Activated naive CD8-positive, alpha-beta T cell (primary cell): ENCODE results near the gene BICD2.

Experiments
- H3K27ac Mint-ChIP-seq: one replicate; pipeline ENCODE4 v1.8.0; 2021; ENCODE audit warnings: mixed read lengths
- H3K27me3 Mint-ChIP-seq: one replicate; pipeline ENCODE4 v1.8.0; 2021; ENCODE audit warnings: mixed read lengths
- H3K36me3 Mint-ChIP-seq: one replicate; pipeline ENCODE4 v1.8.0; 2021; ENCODE audit warnings: mixed read lengths
- H3K4me1 Mint-ChIP-seq: one replicate; pipeline ENCODE4 v1.8.0; 2021; ENCODE audit warnings: low read depth, mixed read lengths
- H3K4me3 Mint-ChIP-seq: one replicate; pipeline ENCODE4 v1.8.0; 2021; ENCODE audit warnings: mild to moderate bottlenecking, mixed read lengths
- H3K9me3 Mint-ChIP-seq: one replicate; pipeline ENCODE4 v1.8.0; 2021; ENCODE audit warnings: low read depth, mixed read lengths

BICD2 gene

DNA sequence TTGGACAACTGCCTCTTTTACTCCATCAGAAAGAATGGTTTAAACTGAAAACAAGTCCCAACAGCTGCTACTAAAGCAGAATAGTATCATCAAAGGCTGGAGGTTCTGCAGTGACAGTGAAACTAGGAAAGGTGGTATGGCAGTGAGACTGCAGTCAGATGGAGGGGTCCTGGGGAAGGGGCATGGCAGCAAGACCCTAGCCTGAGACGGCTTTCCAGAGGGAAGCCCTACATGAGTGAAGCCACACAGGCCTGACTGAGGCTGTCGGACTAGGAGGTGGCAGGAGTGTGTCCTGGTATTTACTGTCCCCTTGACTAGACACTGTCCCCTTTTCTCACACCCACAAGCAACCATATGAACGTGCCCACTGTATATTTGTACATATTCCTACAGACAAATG lies 54.3 kb downstream of the BICD2 start:
- no peak overlapping the region for H3K27ac Mint-ChIP-seq
- no peaks in the 10 kb centered on the region for H3K9me3 Mint-ChIP-seq
- H3K27me3 Mint-ChIP-seq: no peaks in the 10 kb centered on the region
- H3K4me1 Mint-ChIP-seq: peaks cover 23% of the 10 kb centered on the region
- H3K4me3 Mint-ChIP-seq: no peak overlapping the region
- peaks cover 6% of the 10 kb centered on the region for H3K36me3 Mint-ChIP-seq

DNA sequence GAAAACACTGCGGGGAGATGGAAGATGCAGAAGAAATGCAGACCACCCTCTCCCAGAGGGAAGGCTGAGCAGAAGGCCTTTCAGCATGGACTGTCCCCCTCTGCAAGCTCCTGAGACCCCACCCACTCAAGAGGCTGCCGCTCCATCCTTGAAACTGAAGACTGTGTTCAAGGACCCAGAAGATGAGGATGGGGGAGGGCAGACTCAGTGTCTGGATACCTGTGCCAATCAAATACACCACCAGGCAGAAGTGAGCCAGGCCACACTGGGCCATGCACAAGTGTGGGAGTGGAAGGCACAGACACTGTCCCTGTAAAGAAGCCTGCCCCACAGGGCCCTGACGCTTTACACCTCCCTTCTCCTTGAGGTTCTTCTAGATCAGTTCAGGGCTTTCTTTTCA lies 54.7 kb downstream of the BICD2 start:
- no peaks in the 10 kb centered on the region for H3K27me3 Mint-ChIP-seq
- no peaks in the 10 kb centered on the region for H3K9me3 Mint-ChIP-seq
- peaks cover 23% of the 10 kb centered on the region for H3K4me1 Mint-ChIP-seq
- no peak overlapping the region for H3K27ac Mint-ChIP-seq
- no peak overlapping the region for H3K4me3 Mint-ChIP-seq
- peaks cover 6% of the 10 kb centered on the region for H3K36me3 Mint-ChIP-seq

DNA sequence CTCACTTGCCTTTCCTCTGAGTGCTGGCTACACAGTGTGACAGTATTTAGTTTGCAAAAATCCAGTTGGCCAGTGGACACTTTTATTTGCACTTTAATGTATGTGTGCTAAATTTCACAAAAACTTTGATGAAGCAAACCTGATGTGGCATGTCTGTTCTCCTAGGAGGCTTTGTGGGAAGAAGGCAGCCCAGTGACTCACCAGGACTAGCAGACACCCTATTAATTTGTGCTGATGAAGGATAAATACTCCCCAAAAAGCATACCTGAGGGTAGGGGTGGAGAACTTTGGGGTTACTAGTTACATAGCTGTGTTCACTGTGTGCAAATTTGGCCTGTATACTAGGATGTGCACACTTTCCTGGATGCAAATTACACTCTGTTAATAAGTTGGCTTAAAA lies 55.4 kb downstream of the BICD2 start:
- Mint-ChIP-seq H3K27me3 (no peaks in the 10 kb centered on the region), H3K36me3 (peaks cover 11% of the 10 kb centered on the region), H3K9me3 (no peaks in the 10 kb centered on the region), H3K27ac (no peak overlapping the region), H3K4me3 (no peak overlapping the region), H3K4me1 (peaks cover 23% of the 10 kb centered on the region)

DNA sequence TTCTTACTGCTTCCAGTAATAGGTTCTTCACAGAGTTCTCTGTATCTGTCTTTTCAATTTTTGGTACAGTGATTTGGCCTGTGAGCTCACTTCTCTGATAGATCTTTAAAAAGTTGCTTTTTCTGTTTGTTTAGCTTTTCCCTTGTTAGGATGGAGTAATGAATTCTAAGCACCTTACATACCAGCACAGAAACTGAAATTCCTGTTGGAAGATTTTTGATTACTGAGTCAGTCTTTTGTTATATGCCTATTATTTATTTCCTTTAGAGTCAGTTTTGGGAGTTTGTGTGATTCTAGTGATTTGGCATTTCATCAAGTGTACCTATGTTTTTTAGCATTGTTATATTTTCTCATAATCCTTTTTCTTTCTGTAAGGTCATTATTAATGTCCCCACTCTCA lies 57.1 kb downstream of the BICD2 start:
- H3K4me1 Mint-ChIP-seq: peaks cover 19% of the 10 kb centered on the region
- no peaks in the 10 kb centered on the region for H3K9me3 Mint-ChIP-seq
- no peak overlapping the region for H3K27ac Mint-ChIP-seq
- no peak overlapping the region for H3K4me3 Mint-ChIP-seq
- no peaks in the 10 kb centered on the region for H3K27me3 Mint-ChIP-seq
- peaks cover 9% of the 10 kb centered on the region for H3K36me3 Mint-ChIP-seq

DNA sequence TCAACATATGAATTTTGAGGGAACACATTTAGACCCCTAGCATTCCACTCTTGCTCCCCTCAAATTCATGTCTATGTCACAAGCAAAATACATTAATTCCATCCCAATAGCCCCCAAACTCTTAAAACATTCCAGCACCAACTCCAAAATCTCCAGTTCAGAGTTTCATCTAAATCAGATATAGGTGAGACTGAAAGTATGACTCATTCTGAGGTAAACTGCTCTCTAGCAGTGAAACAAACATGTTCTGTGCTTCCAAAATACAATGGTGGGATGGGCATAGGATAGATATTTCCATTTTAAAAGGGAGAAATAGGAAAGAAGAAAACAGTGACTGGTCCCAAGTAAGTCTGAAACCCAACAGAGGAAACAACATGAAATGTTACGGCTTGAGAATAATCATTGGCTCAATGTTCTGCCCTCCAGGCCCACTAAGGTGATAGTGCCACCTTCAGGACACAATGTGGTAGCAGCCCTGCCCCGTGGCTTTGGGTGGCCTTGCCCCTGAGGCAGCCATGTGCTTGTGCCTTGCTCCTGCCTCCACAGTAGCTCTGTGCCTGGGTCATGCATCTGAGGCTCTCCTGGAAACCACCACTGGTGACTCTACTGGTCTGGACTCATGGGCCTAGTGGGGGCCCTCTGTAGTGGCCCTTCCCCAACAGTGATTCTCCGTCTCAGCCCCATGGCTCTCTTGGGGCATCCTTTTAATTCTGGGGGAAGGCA lies 58.3 kb downstream of the BICD2 start:
- peaks cover 8% of the 10 kb centered on the region for H3K36me3 Mint-ChIP-seq
- H3K27ac Mint-ChIP-seq: peak overlapping the region; percentile 12
- H3K27me3 Mint-ChIP-seq: no peaks in the 10 kb centered on the region
- peaks cover 8% of the 10 kb centered on the region for H3K4me1 Mint-ChIP-seq
- H3K9me3 Mint-ChIP-seq: no peaks in the 10 kb centered on the region
- H3K4me3 Mint-ChIP-seq: no peak overlapping the region

DNA sequence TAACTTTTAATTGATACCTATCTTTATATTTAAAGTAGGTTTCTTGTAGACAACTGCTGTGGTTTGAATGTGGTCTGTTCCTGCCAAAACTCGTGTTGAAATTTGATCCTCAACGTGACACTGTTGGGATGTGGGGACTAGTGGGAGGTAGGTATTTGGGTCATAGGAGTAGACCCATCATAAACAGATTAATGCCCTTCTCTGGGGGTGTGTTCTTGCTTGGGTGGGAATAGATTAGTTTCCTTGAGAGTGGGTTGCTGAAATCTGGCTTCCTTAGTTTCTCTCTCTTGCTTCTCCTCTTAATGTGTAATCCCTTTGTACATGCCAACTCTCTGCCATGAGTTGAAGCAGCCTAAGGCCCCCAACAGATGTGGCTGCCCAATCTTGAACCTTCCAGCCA lies 60.1 kb downstream of the BICD2 start:
- Mint-ChIP-seq H3K4me3 (no peak overlapping the region), H3K36me3 (peaks cover 11% of the 10 kb centered on the region), H3K4me1 (peaks cover 4% of the 10 kb centered on the region), H3K9me3 (no peaks in the 10 kb centered on the region), H3K27ac (no peak overlapping the region), H3K27me3 (no peaks in the 10 kb centered on the region)

DNA sequence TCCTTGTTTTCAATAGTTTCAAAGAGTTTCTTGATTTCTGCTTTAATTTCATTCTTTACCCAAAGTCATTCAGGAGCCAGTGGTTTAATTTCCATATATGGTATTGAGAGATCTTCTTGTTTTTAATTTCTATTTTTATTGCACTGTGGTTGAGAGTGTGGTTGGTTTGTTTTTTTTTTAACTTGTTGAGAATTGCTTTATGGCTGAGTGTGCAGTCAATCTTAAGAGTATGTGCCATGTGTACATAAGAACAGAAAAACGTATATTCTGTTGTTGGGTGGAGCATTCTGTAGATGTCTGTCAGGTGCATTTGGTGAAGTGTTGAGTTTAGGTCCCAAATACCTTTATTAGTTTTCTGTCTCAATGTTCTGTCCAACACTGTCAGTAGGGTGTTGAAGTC lies 68.0 kb downstream of the BICD2 start:
- H3K4me1 Mint-ChIP-seq: peaks cover 1% of the 10 kb centered on the region
- no peak overlapping the region for H3K4me3 Mint-ChIP-seq
- no peak overlapping the region for H3K27ac Mint-ChIP-seq
- peaks cover 21% of the 10 kb centered on the region for H3K36me3 Mint-ChIP-seq
- peaks cover 1% of the 10 kb centered on the region for H3K27me3 Mint-ChIP-seq
- peaks cover 41% of the 10 kb centered on the region for H3K9me3 Mint-ChIP-seq

DNA sequence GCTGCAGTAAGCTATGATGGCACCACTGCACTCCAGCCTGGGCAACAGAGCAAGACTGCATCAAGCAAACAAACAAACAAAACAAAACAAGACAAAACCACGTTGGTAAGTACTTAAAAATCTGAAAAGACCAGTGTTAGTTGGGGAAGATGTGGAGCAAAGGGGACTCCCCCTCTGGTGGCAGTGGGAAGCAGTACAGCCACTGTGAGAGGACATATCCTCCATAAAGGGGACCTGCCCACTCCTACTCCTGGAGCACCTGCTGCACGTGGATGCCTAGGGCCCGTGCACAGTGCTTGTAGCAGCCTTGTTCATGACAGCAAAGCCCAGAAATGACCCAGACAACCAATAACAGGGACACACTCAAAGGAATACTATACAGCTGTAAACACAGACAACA lies 77.7 kb downstream of the BICD2 start:
- no peaks in the 10 kb centered on the region for H3K27me3 Mint-ChIP-seq
- H3K36me3 Mint-ChIP-seq: no peaks in the 10 kb centered on the region
- H3K4me3 Mint-ChIP-seq: no peak overlapping the region
- H3K9me3 Mint-ChIP-seq: peaks cover 13% of the 10 kb centered on the region
- H3K27ac Mint-ChIP-seq: no peak overlapping the region
- no peaks in the 10 kb centered on the region for H3K4me1 Mint-ChIP-seq

DNA sequence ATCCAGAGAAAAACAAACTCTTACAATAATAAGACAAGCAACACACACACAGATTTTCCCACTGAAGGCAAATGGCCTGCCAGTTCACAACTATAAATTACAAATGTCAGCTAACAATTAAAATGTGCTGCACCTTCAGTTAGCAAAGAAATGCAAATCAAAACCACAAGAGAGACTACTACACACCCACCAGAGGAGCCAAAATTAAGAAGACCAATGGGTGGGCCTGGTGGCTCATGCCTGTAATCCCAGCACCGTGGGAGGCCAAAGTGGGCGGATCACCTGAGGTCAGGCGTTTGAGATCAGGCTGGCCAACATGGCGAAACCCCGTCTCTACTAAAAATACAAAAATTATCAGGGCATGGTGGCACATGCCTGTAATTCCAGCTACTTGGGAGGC lies 79.6 kb downstream of the BICD2 start:
- H3K9me3 Mint-ChIP-seq: peaks cover 2% of the 10 kb centered on the region
- H3K27me3 Mint-ChIP-seq: no peaks in the 10 kb centered on the region
- no peaks in the 10 kb centered on the region for H3K36me3 Mint-ChIP-seq
- H3K4me1 Mint-ChIP-seq: no peaks in the 10 kb centered on the region
- no peak overlapping the region for H3K4me3 Mint-ChIP-seq
- no peak overlapping the region for H3K27ac Mint-ChIP-seq

DNA sequence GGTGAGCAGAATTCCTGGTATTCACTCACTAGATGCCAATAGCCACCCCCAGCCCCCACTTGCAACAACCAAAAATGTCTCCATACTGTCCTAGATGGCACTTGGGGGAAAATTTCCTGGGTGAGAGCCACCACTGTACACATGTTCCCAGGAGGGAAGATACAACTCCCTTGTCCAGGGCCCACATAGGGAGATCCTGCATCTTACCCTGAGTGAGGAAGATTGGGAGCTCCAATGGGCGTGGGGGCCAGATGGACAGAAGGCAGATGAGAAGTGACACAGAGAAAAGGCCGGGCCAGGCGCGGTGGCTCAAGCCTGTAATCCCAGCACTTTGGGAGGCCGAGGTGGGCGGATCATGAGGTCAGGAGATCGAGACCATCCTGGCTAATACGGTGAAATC lies 82.4 kb downstream of the BICD2 start:
- no peaks in the 10 kb centered on the region for H3K9me3 Mint-ChIP-seq
- H3K27me3 Mint-ChIP-seq: no peaks in the 10 kb centered on the region
- H3K36me3 Mint-ChIP-seq: no peaks in the 10 kb centered on the region
- no peaks in the 10 kb centered on the region for H3K4me1 Mint-ChIP-seq
- H3K4me3 Mint-ChIP-seq: no peak overlapping the region
- H3K27ac Mint-ChIP-seq: no peak overlapping the region

DNA sequence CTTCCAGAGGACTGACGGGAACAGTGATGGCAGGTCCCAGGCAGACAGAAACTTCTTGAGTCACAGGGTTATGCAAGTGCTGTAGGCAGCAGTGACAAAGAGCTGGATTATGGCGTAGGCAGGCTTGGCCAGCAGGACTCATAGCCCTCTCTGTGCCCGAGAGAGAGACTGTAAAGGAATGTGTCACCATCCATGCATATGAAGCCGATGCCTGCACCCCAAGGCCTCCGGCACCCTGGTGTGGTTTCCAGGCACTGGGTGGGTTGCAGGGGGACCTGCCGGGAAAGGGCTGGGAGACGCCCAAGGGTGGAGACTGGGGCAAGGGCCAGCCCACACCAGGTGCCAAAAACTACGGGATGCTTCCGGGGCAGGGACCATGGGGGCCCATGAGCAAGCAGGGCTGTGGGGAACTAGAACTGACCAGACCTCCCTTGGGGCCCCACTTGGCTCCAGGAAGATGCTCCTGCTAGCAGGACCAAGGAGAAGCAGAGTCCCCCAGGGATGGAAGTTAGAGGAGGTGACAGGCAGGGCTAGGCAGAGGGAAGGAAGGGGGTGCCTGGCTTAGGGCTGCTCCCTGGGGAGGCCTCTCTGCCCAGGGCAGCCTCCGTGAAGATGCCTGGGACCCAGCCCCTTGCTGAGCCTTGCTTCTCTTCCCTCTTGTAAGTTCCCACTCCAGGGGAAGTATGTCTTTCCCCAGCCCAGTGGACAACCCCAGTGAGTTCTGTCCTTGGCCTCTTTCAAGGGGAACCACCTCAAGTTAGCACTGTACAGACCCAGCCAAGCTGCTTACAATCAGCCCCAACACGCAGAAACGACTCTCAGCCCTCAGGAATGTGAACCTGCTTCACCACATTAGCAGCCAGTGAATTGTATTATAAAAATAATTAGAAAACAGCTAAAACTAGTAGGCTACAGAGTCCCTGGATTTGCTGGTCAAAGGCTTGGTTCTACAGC lies 84.2 kb downstream of the BICD2 start:
- no peaks in the 10 kb centered on the region for H3K4me1 Mint-ChIP-seq
- H3K4me3 Mint-ChIP-seq: no peak overlapping the region
- H3K9me3 Mint-ChIP-seq: no peaks in the 10 kb centered on the region
- no peaks in the 10 kb centered on the region for H3K36me3 Mint-ChIP-seq
- no peak overlapping the region for H3K27ac Mint-ChIP-seq
- no peaks in the 10 kb centered on the region for H3K27me3 Mint-ChIP-seq

DNA sequence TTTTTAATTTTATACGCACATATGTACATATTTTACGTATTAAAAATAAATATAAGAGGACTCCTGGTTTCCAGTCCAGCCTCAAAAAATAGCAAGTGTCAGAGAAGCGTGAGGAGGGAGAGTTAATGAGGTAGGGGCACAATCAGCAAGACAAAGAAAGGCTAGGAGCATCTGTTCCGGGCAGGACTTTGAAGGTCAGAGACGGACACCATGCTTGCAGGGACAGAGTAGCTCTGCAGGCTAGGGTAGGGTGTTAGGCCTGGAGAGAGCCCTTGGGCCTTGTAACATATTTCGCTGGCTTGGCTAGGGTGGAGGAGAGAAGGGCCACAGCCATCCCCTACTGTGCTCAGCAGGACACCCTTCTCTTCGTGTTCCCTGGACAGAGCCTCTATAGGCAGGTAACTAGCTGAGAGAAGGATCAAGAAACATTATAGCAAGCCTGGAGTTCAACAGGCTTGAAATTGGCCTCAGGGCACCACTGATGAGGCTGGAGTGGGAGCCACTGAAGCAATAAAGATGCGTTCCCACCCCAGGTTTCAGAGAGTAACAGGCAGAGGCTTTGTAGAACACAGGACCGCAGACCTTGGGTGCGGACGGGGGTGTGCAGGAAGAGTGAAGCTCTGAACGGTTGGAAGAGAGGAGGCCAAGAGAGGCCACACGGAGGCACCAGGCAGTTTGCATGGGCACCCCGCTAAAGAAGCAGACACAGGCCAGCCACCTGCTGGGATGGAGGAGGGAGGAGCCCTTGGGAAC lies 85.0 kb downstream of the BICD2 start:
- no peak overlapping the region for H3K4me3 Mint-ChIP-seq
- H3K27me3 Mint-ChIP-seq: no peaks in the 10 kb centered on the region
- no peaks in the 10 kb centered on the region for H3K36me3 Mint-ChIP-seq
- H3K9me3 Mint-ChIP-seq: no peaks in the 10 kb centered on the region
- H3K27ac Mint-ChIP-seq: no peak overlapping the region
- H3K4me1 Mint-ChIP-seq: no peaks in the 10 kb centered on the region

DNA sequence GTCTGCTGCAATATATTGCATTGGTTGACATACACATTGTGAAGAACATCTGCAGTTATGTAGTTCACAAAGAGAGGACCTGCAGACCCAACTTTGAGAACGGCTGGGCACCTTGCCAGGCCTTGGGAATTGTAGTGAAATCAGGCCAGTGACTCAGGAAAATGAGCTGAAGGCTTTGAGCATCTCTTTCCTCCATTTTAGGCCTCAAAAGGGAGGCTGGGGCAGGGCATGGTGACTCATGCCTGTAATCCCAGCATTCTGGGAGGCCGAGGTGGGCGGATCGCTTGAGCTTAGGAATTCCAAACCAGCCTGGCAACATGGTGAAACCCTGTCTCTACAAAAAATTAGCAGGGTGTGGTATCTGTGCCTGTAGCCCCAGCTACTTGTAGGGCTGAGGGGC lies 93.3 kb downstream of the BICD2 start:
- Mint-ChIP-seq H3K4me3 (peak overlapping the region; percentile 95), H3K27me3 (no peaks in the 10 kb centered on the region), H3K36me3 (no peaks in the 10 kb centered on the region), H3K9me3 (no peaks in the 10 kb centered on the region), H3K27ac (no peak overlapping the region), H3K4me1 (peaks cover 23% of the 10 kb centered on the region)

DNA sequence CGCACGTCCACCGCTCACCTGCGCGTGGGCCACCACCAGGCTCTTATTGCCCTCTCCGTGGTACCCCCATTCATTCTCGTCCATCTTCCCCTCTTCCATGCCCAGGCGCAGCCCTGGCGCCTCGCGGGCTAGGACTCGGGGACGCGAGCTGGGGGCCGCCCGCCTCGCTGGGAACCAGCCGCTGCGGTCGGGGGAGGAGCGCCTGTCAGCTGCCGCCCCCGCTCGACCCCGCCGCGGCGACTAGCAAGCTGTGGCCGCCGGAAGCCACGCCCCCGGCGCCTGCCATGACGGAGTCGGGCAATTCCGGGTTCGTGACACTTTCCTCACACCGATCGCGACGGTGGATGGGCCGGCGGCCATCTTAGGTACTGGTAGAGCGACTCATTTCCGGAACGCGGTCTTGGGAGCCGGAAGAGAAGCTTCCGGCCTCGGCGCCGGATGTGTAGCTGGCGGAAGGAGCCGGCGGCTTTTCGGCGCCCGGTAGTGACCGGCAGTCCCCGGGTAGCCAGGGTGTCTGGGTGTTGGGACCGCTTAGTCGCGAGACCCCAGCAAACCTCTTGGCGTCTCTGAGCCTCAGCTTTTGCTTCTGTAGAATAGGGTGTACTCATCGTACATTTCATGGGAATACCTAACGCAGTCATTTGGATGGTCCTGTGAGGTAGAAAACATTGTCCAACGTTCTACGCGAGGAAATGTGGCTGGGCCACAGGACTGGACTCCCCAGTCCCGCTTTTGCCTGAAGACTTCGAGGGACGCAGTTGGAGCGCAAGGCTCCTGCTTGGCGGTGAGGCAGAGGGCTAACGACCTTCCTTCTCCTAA lies 94.5 kb downstream of the BICD2 start, which contains the start of gene IPPK:
IPPK (minus strand) TSS at position 242 of the 819 bp plus-strand sequence; CDS start at position 99, 143 bp downstream.
- Mint-ChIP-seq H3K27ac (peak within 1 kb of the TSS; percentile 93), H3K9me3 (no peaks in the 10 kb centered on the region), H3K4me1 (peaks cover 32% of the 10 kb centered on the region), H3K27me3 (no peaks in the 10 kb centered on the region), H3K36me3 (no peaks in the 10 kb centered on the region), H3K4me3 (peak within 1 kb of the TSS; percentile 95)
